ENCODE measurements around the gene SHH.

DNA sequence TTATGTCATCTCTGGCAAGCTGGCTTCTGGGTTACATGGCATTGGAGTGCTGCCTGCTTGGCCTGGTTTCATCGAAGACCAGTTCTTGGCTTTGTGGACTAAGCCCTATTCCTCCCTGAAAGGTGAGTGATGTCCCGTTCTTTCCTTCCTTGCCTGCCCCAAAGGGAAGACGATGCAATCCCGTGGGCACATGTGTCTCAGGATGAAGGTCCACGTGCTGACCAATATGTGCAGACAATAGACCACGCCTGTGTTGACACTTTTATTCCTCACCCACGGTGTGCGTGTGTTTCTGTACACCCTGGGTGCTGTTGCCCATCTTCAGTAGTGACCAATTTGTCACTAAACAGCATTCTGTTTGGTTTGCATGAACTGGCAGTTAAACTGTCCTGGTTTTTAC lies 28.6 kb upstream of the SHH start:
- TF ChIP-seq POLR2A (IDR thresholded peaks at IDR 0.05; ENCODE audit: low read depth, low read length) = no peak
- TF ChIP-seq, protein P1, sequence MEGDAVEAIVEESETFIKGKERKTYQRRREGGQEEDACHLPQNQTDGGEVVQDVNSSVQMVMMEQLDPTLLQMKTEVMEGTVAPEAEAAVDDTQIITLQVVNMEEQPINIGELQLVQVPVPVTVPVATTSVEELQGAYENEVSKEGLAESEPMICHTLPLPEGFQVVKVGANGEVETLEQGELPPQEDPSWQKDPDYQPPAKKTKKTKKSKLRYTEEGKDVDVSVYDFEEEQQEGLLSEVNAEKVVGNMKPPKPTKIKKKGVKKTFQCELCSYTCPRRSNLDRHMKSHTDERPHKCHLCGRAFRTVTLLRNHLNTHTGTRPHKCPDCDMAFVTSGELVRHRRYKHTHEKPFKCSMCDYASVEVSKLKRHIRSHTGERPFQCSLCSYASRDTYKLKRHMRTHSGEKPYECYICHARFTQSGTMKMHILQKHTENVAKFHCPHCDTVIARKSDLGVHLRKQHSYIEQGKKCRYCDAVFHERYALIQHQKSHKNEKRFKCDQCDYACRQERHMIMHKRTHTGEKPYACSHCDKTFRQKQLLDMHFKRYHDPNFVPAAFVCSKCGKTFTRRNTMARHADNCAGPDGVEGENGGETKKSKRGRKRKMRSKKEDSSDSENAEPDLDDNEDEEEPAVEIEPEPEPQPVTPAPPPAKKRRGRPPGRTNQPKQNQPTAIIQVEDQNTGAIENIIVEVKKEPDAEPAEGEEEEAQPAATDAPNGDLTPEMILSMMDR (IDR thresholded peaks at IDR 0.05; ENCODE audit: extremely low read depth in 1 of 2, insufficient read depth in 1 of 2, low read depth in 1 of 2, low read length in 2 of 2) = no peak
